ENCODE data around the gene MYL6B. TPM values are rescaled to one million over a fixed set of nuclear protein-coding genes. Genes with fewer than 3 reads are reported as not detected.

MYL6B gene
- total RNA-seq, 4 donors from 2014 or later = 14.3 to 57.9 (median 28.0) TPM

GRCh38 chr12:56205445-56205844 lies 53.1 kb downstream of the MYL6B start:
- Histone ChIP-seq H3K4me1 (peaks cover 0 to 17% (median 0%) of the 10 kb centered on the region in 3 donors), H3K4me3 (no peak overlapping the region), H3K27ac (peak overlapping the region in 2 of 4 donors; percentile 34 to 35), H3K9me3 (no peaks in the 10 kb centered on the region), H3K27me3 (no peaks in the 10 kb centered on the region), H3K36me3 (peaks cover 3 to 65% of the 10 kb centered on the region in 2 donors)
- TF ChIP-seq EP300 (IDR thresholded peaks at IDR 0.05) = no peak
- TF ChIP-seq CTCF (IDR thresholded peaks at IDR 0.05) = peak in 1 of 4 experiments; percentile 5
- ATAC-seq = no peak

- peak; percentile 61 for ATAC-seq
- Histone ChIP-seq H3K4me1 (peaks cover 0 to 17% (median 0%) of the 10 kb centered on the region in 3 donors), H3K4me3 (no peak overlapping the region), H3K9me3 (no peaks in the 10 kb centered on the region), H3K36me3 (peaks cover 3 to 77% of the 10 kb centered on the region in 2 donors), H3K27ac (peak overlapping the region in 3 of 4 donors; percentile 18 to 35 (median 34)), H3K27me3 (no peaks in the 10 kb centered on the region)
- 52 to 66% methylated on average over 4 to 6 of the region's 14 CpGs for WGBS, 2 donors (ENCODE audit: low coverage in 1 of 2)
- TF ChIP-seq POLR2AphosphoS5 (IDR thresholded peaks at IDR 0.05) (no peak), CTCF (IDR thresholded peaks at IDR 0.05) (peak; percentile 29 to 77 (median 69))
These were observed 54.2 kb downstream of the MYL6B start for GRCh38 chr12:56206452-56207166.

Other genes with a start within 250 kb of the MYL6B start
- 10 to 100 TPM; 20.8 to 30.2 (median 26.8) TPM for gene PYM1, start 224.7 kb upstream of the MYL6B start, total RNA-seq
- gene DGKA, start 221.4 kb upstream of the MYL6B start, total RNA-seq = 10 to 100 TPM; 21.9 to 80.3 (median 37.4) TPM
- 1 to 10 TPM in 1 of 4 donors, under 1 TPM in 2, not detected in 1; 0.20 to 4.7 (median 0.67) TPM for gene PMEL, start 186.5 kb upstream of the MYL6B start, total RNA-seq
- gene CDK2, start 185.8 kb upstream of the MYL6B start, total RNA-seq = 10 to 100 TPM; 22.1 to 54.4 (median 31.2) TPM
- 100 to 1,000 TPM; 113 to 169 (median 142) TPM for gene RAB5B, start 178.5 kb upstream of the MYL6B start, total RNA-seq
- 10 to 100 TPM; 17.3 to 30.7 (median 24.0) TPM for gene SUOX, start 155.3 kb upstream of the MYL6B start, total RNA-seq
- 1 to 10 TPM; 5.1 to 7.3 (median 6.5) TPM for gene IKZF4, start 131.5 kb upstream of the MYL6B start, total RNA-seq
- gene RPS26, start 110.7 kb upstream of the MYL6B start, total RNA-seq = 1,000 to 10,000 TPM in 2 of 4 donors, 100 to 1,000 TPM in 2; 295 to 1,263 (median 759) TPM
- 10 to 100 TPM; 17.3 to 41.1 (median 22.3) TPM for gene ERBB3, start 72.4 kb upstream of the MYL6B start, total RNA-seq
- gene PA2G4, start 48.0 kb upstream of the MYL6B start, total RNA-seq = 100 to 1,000 TPM in 3 of 4 donors, 10 to 100 TPM in 1; 99.4 to 115 (median 110) TPM
- gene RPL41, start 36.0 kb upstream of the MYL6B start, total RNA-seq = 1,000 to 10,000 TPM; 1,487 to 4,346 (median 2,874) TPM
- gene ZC3H10, start 34.3 kb upstream of the MYL6B start, total RNA-seq = 1 to 10 TPM; 5.0 to 7.4 (median 5.8) TPM
- 100 to 1,000 TPM; 128 to 234 (median 167) TPM for gene ESYT1, start 24.3 kb upstream of the MYL6B start, total RNA-seq
- 1,000 to 10,000 TPM; 5,300 to 6,545 (median 5,874) TPM for gene MYL6, start 5.8 kb downstream of the MYL6B start, total RNA-seq
- 100 to 1,000 TPM in 1 of 4 donors, 10 to 100 TPM in 3; 76.5 to 109 (median 85.1) TPM for gene SMARCC2, start 36.9 kb downstream of the MYL6B start, total RNA-seq
- gene RNF41, start 69.3 kb downstream of the MYL6B start, total RNA-seq = 100 to 1,000 TPM in 2 of 4 donors, 10 to 100 TPM in 2; 63.7 to 119 (median 102) TPM
- 10 to 100 TPM; 23.7 to 34.7 (median 28.8) TPM for gene NABP2, start 71.8 kb downstream of the MYL6B start, total RNA-seq
- gene SLC39A5, start 77.5 kb downstream of the MYL6B start, total RNA-seq = 1 to 10 TPM in 1 of 4 donors, not detected in 3; 1.7 TPM
- gene ANKRD52, start 105.8 kb downstream of the MYL6B start, total RNA-seq = 10 to 100 TPM; 12.9 to 37.8 (median 15.6) TPM
- gene COQ10A, start 114.4 kb downstream of the MYL6B start, total RNA-seq = 10 to 100 TPM in 3 of 4 donors, 1 to 10 TPM in 1; 9.3 to 18.4 (median 12.5) TPM
- gene CS, start 147.7 kb downstream of the MYL6B start, total RNA-seq = 100 to 1,000 TPM; 102 to 174 (median 103) TPM
- gene CNPY2, start 163.4 kb downstream of the MYL6B start, total RNA-seq = 10 to 100 TPM; 55.7 to 82.0 (median 65.2) TPM
- 10 to 100 TPM; 12.6 to 73.6 (median 30.3) TPM for gene PAN2, start 181.4 kb downstream of the MYL6B start, total RNA-seq
- not detected for gene IL23A, start 186.3 kb downstream of the MYL6B start, total RNA-seq
- 10 to 100 TPM; 55.4 to 94.6 (median 82.7) TPM for gene STAT2, start 207.5 kb downstream of the MYL6B start, total RNA-seq
- not detected for gene APOF, start 210.3 kb downstream of the MYL6B start, total RNA-seq